Stimulated activated CD4-positive, alpha-beta T cell treated with anti-CD3 and anti-CD28 coated beads, Interleukin-1b, Interleukin-23, amount 100 ng/mL, for 48 hours (primary cell): ENCODE results near the gene TSC22D1.

ENCODE experiments used
- DNase-seq: peaks from one replicate; pipeline ENCODE4 v3.0.0-alpha.2; 2020

TSC22D1 gene

GRCh38 chr13:44422755-44423643 lies 153.1 kb downstream of the TSC22D1 start:
- no peak for DNase-seq

GRCh38 chr13:44421853-44422525 lies 154.1 kb downstream of the TSC22D1 start:
- no peak for DNase-seq

- no peak for DNase-seq
Measured at GRCh38 chr13:44420376-44421220, 155.5 kb downstream of the TSC22D1 start.

GRCh38 chr13:44417876-44418275 lies 158.3 kb downstream of the TSC22D1 start:
- DNase-seq = no peak

- no peak for DNase-seq
Measured at GRCh38 chr13:44417446-44417845, 158.7 kb downstream of the TSC22D1 start.

- DNase-seq = no peak
Measured at GRCh38 chr13:44416744-44417143, 159.4 kb downstream of the TSC22D1 start.

GRCh38 chr13:44416301-44416700 lies 159.8 kb downstream of the TSC22D1 start:
- DNase-seq = no peak

GRCh38 chr13:44415815-44416214 lies 160.3 kb downstream of the TSC22D1 start:
- no peak for DNase-seq

- no peak for DNase-seq
Measured at GRCh38 chr13:44414716-44415115, 161.4 kb downstream of the TSC22D1 start.

- no peak for DNase-seq
Measured at GRCh38 chr13:44413095-44413494, 163.0 kb downstream of the TSC22D1 start.

GRCh38 chr13:44412346-44412935 lies 163.7 kb downstream of the TSC22D1 start:
- no peak for DNase-seq

- DNase-seq = no peak
Measured at GRCh38 chr13:44411841-44412240, 164.3 kb downstream of the TSC22D1 start.

- no peak for DNase-seq
Measured at GRCh38 chr13:44410328-44410859, 165.7 kb downstream of the TSC22D1 start.

GRCh38 chr13:44409595-44409994 lies 166.5 kb downstream of the TSC22D1 start:
- no peak for DNase-seq

GRCh38 chr13:44407891-44408290 lies 168.2 kb downstream of the TSC22D1 start:
- no peak for DNase-seq

GRCh38 chr13:44407379-44407778 lies 168.8 kb downstream of the TSC22D1 start:
- DNase-seq = no peak

GRCh38 chr13:44406617-44407016 lies 169.5 kb downstream of the TSC22D1 start:
- DNase-seq = no peak

- no peak for DNase-seq
Measured at GRCh38 chr13:44404261-44405132, 171.6 kb downstream of the TSC22D1 start.

- DNase-seq = no peak
Measured at GRCh38 chr13:44403461-44404056, 172.6 kb downstream of the TSC22D1 start.

GRCh38 chr13:44402899-44403445 lies 173.2 kb downstream of the TSC22D1 start:
- DNase-seq = no peak

GRCh38 chr13:44401577-44401976 lies 174.6 kb downstream of the TSC22D1 start:
- DNase-seq = no peak
